ENCODE results near the gene RNF25. TPM values are rescaled to one million over a fixed set of nuclear protein-coding genes. Genes with fewer than 3 reads are reported as not detected.

Gene RNF25
- total and polyA plus RNA-seq, 2 of the 8 experiments (the other 6 are each of a cell fraction or from before 2014, with no cell fraction given): 19.6 to 29.6 TPM

DNA sequence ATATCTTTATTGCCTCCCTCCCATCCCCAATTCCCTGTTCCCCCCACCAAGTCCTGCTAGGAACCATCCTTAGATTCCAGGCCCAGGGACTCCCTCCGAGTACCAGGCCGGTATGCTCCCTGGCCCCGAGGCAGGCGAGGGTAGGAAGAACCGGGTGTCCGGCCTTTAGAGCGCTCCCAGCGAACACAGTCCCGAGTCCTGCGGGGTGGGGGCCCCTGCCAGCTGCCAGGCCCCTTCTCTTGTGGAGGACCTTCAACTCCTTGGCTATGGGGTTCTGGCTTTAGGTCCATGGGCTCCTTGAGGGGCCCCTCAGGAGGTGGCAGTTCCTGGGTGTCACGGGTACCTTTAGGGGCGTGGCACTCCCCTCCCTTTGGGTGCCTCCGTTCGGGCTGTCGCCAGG is 7.9 kb downstream of the RNF25 start:
- no peaks in the 10 kb centered on the region for H3K9me3 ChIP-seq (ENCODE audit: insufficient read depth in 2 of 2, low read depth in 1 of 2, low read length in 1 of 2)
- no peak overlapping the region for H3K56ac ChIP-seq (replicated peaks; ENCODE audit: insufficient read length, low read depth, low read length)
- H3K4me3 ChIP-seq (ENCODE audit: extremely low read depth in 1 of 4, insufficient read depth in 2 of 4, low read depth in 3 of 4, low read length in 4 of 4): no peak overlapping the region
- peaks cover 0 to under 1% of the 10 kb centered on the region in 2 experiments; a peak in 1 of 4 replicates for H3K79me2 ChIP-seq (ENCODE audit: control insufficient read depth in 1 of 2, insufficient read depth in 2 of 2, low read length in 2 of 2)
- H3K23ac ChIP-seq (ENCODE audit: insufficient read length): no peak overlapping the region
- no peak overlapping the region for H2BK120ac ChIP-seq (replicated peaks; ENCODE audit: low read depth, low read length)
- CTCF ChIA-PET (ENCODE audit: partially characterized antibody): interaction anchor here (1.2 to 2.0 kb wide), 5 partner anchors 15 to 392 kb away, joined by 3 to 6 read pairs (median 4); no protein-coding TSS in a partner anchor
- FAIRE-seq (no peak), DNase-seq (ENCODE audit: low read depth in 1 of 2, low spot score in 2 of 2) (no peak)
- peaks cover 30 to 57% (median 46%) of the 10 kb centered on the region in 4 experiments for H3K36me3 ChIP-seq (ENCODE audit: control insufficient read depth in 2 of 4, insufficient read depth in 4 of 4, low read length in 3 of 4)
- POLR2A ChIA-PET (ENCODE audit: partially characterized antibody): no interaction called here
- peaks cover 7% of the 10 kb centered on the region; the same call in 1 of the 2 replicates for H3K23me2 ChIP-seq (ENCODE audit: low read depth, low read length)
- H3K9ac ChIP-seq (replicated peaks in 1 of 4; ENCODE audit: extremely low read depth in 1 of 4, low read depth in 3 of 4, low read length in 3 of 4): no peak overlapping the region
- no peak overlapping the region for H3K27ac ChIP-seq (ENCODE audit: low read depth, low read length)
- H2AK5ac ChIP-seq (ENCODE audit: low read depth, low read length): no peak overlapping the region
- H3K79me1 ChIP-seq (ENCODE audit: low read depth, low read length): peaks cover 2% of the 10 kb centered on the region; the same call in 1 of the 2 replicates
- H2BK20ac ChIP-seq (ENCODE audit: low read length): no peak overlapping the region
- no peak overlapping the region for H3K4ac ChIP-seq (replicated peaks; ENCODE audit: insufficient read length, low read depth, low read length)
- no peak overlapping the region for H3K14ac ChIP-seq (ENCODE audit: insufficient read length)
- H3K4me2 ChIP-seq (ENCODE audit: insufficient read depth in 1 of 2, low read depth in 2 of 2, low read length in 2 of 2): no peak overlapping the region
- H4K8ac ChIP-seq (ENCODE audit: extremely low read depth, insufficient read depth, low read length): no peak overlapping the region
- no peak overlapping the region for H4K5ac ChIP-seq (ENCODE audit: insufficient read length, low read depth, low read length)
- H3K18ac ChIP-seq (ENCODE audit: extremely low read depth, low read length): no peak overlapping the region
- H4K20me1 ChIP-seq (replicated peaks in 1 of 2; ENCODE audit: control insufficient read depth in 1 of 2, insufficient read depth in 2 of 2, low read length in 2 of 2): no peaks in the 10 kb centered on the region
- 89% methylated on average over 13 of the region's 15 CpGs; no CpG with 5 or more reads in 1 of the 2 experiments for WGBS, 2 experiments (ENCODE audit: extremely low coverage in 1 of 2, insufficient coverage in 1 of 2, insufficient read length in 1 of 2, insufficient replicate concordance in 2 of 2, low coverage in 1 of 2, low lambda C conversion rate in 2 of 2, missing lambda C conversion rate in 1 of 2)
- H4K91ac ChIP-seq (replicated peaks; ENCODE audit: insufficient read length, low read length): no peak overlapping the region
- peaks cover 0 to 5% (median under 1%) of the 10 kb centered on the region in 4 experiments; a peak in 2 of 7 replicates for H3K4me1 ChIP-seq (replicated peaks in 1 of 4; ENCODE audit: control insufficient read depth in 3 of 4, insufficient read depth in 4 of 4, low read length in 3 of 4)
- H2BK15ac ChIP-seq (ENCODE audit: low read length): no peak overlapping the region
- H2AFZ ChIP-seq (ENCODE audit: low read length): no peak overlapping the region
- no peak overlapping the region for H2BK12ac ChIP-seq (ENCODE audit: low read depth, low read length)
- H3K27me3 ChIP-seq (replicated peaks in 1 of 4; ENCODE audit: control insufficient read depth in 3 of 4, extremely low read depth in 1 of 4, insufficient read depth in 3 of 4, low read length in 3 of 4): no peaks in the 10 kb centered on the region
- no peak overlapping the region for H2BK5ac ChIP-seq (ENCODE audit: low read depth, low read length)
- TF ChIP-seq SP4 (IDR thresholded peaks at IDR 0.05; ENCODE audit: low read length) (no peak), CHD1 (IDR thresholded peaks at IDR 0.05; ENCODE audit: low read depth, low read length) (no peak), RAD21 (IDR thresholded peaks at IDR 0.05 in 1 of 2, conservative IDR thresholded peaks at IDR 0.05 in 1 of 2; ENCODE audit: low read depth in 2 of 2, low read length in 2 of 2) (no peak), SRF (IDR thresholded peaks at IDR 0.05; ENCODE audit: low read depth, low read length) (no peak), MAFK (IDR thresholded peaks at IDR 0.05; ENCODE audit: low read depth, low read length) (no peak)
- TF ChIP-seq, protein P1, sequence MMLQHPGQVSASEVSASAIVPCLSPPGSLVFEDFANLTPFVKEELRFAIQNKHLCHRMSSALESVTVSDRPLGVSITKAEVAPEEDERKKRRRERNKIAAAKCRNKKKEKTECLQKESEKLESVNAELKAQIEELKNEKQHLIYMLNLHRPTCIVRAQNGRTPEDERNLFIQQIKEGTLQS (IDR thresholded peaks at IDR 0.05; ENCODE audit: insufficient read depth, low read depth, low read length): no peak
- TF ChIP-seq, protein P2, sequence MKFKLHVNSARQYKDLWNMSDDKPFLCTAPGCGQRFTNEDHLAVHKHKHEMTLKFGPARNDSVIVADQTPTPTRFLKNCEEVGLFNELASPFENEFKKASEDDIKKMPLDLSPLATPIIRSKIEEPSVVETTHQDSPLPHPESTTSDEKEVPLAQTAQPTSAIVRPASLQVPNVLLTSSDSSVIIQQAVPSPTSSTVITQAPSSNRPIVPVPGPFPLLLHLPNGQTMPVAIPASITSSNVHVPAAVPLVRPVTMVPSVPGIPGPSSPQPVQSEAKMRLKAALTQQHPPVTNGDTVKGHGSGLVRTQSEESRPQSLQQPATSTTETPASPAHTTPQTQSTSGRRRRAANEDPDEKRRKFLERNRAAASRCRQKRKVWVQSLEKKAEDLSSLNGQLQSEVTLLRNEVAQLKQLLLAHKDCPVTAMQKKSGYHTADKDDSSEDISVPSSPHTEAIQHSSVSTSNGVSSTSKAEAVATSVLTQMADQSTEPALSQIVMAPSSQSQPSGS (IDR thresholded peaks at IDR 0.05; ENCODE audit: low read length): no peak
- TF ChIP-seq, protein P3, sequence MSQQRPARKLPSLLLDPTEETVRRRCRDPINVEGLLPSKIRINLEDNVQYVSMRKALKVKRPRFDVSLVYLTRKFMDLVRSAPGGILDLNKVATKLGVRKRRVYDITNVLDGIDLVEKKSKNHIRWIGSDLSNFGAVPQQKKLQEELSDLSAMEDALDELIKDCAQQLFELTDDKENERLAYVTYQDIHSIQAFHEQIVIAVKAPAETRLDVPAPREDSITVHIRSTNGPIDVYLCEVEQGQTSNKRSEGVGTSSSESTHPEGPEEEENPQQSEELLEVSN (IDR thresholded peaks at IDR 0.05): no peak
- TF ChIP-seq, protein P4, sequence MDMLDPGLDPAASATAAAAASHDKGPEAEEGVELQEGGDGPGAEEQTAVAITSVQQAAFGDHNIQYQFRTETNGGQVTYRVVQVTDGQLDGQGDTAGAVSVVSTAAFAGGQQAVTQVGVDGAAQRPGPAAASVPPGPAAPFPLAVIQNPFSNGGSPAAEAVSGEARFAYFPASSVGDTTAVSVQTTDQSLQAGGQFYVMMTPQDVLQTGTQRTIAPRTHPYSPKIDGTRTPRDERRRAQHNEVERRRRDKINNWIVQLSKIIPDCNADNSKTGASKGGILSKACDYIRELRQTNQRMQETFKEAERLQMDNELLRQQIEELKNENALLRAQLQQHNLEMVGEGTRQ (IDR thresholded peaks at IDR 0.05; ENCODE audit: low read length): no peak

Measured in H1 (cell line).